ENCODE data around the gene CTAGE15. TPM values are rescaled to one million over a fixed set of nuclear protein-coding genes. Genes with fewer than 3 reads are reported as not detected.
"Not testable (repeated sequence)": the region's sequence is repeated elsewhere in the genome, so short reads cannot be mapped to it uniquely, and the experiment has no call there.

The CTAGE15 gene
- total and polyA plus RNA-seq, 2 experiments from 2014 or later, result 0.24 TPM; not detected in 1

- not testable (repeated sequence) for H3K36me3 ChIP-seq; H3K4me3 ChIP-seq; H3K27me3 ChIP-seq; H3K27ac ChIP-seq; DNase-seq (ENCODE audit: low read depth in 1 of 2, low spot score in 1 of 2); H3K9me3 ChIP-seq (ENCODE audit: low read depth); H3K4me1 ChIP-seq (ENCODE audit: low read depth)
Observed at GRCh38 chr7:143589897-143590296, 18.3 kb downstream of the CTAGE15 start.

GRCh38 chr7:143598086-143598485 is 26.5 kb downstream of the CTAGE15 start:
- not testable (repeated sequence) for DNase-seq (ENCODE audit: low read depth in 1 of 2, low spot score in 1 of 2); H3K27me3 ChIP-seq; H3K36me3 ChIP-seq; H3K4me3 ChIP-seq; H3K4me1 ChIP-seq (ENCODE audit: low read depth); H3K9me3 ChIP-seq (ENCODE audit: low read depth); H3K27ac ChIP-seq

DNA sequence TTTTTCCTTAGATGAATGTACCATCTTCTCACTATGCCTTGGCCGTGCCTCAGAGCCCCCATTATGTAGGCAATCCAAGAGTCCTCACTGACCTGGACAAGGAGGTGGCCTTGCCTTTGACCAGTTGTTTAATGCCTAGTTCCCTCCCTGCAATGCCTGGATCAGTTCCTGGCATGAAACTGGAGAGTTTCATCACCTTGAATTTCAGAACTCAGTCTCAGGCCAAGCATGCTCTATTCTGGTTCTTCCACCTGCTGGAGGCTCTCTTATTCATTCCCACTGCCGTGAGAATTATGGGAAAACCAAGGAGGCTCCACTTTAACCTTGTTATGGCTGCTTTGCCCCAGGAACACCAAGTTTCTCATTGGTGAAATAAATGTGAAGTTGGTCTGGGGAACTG is 31.9 kb downstream of the CTAGE15 start:
- H3K27ac ChIP-seq; DNase-seq (ENCODE audit: low read depth in 1 of 2, low spot score in 1 of 2); H3K9me3 ChIP-seq (ENCODE audit: low read depth); H3K4me1 ChIP-seq (ENCODE audit: low read depth); H3K27me3 ChIP-seq; H3K36me3 ChIP-seq; H3K4me3 ChIP-seq: not testable (repeated sequence)

DNA sequence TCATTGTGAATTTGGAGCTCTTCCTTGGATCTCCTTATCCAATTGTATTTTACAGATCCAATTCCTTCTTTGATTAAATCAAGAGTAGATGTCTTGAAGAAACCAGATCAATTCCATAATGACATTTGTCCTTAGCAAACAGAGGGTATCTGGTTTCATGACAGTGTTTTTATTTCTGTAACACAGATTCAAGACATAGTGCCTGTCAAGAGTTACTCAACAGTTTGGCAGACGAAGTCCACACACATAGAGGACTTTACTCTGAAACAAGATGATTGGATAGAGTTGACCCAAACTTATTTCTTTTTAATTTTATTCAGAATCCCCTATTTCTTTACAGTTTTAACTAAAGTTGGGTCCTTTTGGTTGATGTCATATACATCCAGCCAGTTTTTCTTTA is 34.5 kb downstream of the CTAGE15 start:
- H3K4me3 ChIP-seq; H3K9me3 ChIP-seq (ENCODE audit: low read depth); H3K36me3 ChIP-seq; H3K4me1 ChIP-seq (ENCODE audit: low read depth); DNase-seq (ENCODE audit: low read depth in 1 of 2, low spot score in 1 of 2); H3K27ac ChIP-seq; H3K27me3 ChIP-seq: not testable (repeated sequence)

DNA sequence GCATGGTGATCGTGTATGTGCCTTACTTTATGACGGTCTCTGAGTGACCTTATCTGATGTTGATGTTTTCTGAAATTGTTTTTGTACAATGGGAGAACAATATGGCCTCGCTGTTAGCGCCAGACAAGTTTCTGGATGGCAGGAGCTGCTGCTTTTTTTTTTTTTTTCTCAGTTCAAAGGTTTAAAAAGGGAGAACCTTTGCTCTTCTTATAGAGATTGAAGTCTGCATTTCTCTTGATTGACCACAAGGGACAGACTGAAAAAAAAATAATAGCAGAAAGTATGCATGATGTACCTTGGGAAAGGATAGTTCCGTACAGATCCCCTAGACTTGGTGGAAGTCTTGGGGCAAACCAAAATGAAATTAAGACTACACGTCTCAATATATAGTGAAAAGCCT is 43.9 kb downstream of the CTAGE15 start:
- H3K36me3 ChIP-seq; H3K27ac ChIP-seq; H3K9me3 ChIP-seq (ENCODE audit: low read depth); H3K27me3 ChIP-seq; H3K4me3 ChIP-seq; DNase-seq (ENCODE audit: low read depth in 1 of 2, low spot score in 1 of 2); H3K4me1 ChIP-seq (ENCODE audit: low read depth): not testable (repeated sequence)

- H3K9me3 ChIP-seq (ENCODE audit: low read depth); H3K36me3 ChIP-seq; H3K4me3 ChIP-seq; H3K4me1 ChIP-seq (ENCODE audit: low read depth); H3K27me3 ChIP-seq; DNase-seq (ENCODE audit: low read depth in 1 of 2, low spot score in 1 of 2); H3K27ac ChIP-seq: not testable (repeated sequence)
Observed at GRCh38 chr7:143617204-143617603, 45.6 kb downstream of the CTAGE15 start.

DNA sequence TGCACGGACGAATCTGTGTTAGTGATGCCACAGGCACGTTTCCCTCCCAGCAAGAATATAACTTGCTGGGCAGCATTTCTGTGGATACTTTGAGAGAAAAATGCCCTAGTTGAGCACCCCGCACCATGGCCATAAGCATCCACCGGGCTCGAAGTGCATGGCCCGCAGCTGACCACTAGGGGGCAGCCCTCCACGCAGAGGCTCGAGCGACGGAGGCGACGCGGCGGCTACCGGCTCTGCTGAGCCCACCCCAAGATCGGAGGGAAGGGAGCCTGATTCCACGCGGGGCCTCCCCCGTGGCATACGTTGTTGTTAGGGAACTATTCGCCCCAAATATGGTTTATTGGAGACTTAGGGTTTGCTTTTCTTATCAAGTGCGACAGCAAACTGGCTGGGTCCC is 48.5 kb downstream of the CTAGE15 start:
- not testable (repeated sequence) for H3K4me1 ChIP-seq (ENCODE audit: low read depth); H3K27me3 ChIP-seq; H3K27ac ChIP-seq; DNase-seq (ENCODE audit: low read depth in 1 of 2, low spot score in 1 of 2); H3K36me3 ChIP-seq; H3K9me3 ChIP-seq (ENCODE audit: low read depth); H3K4me3 ChIP-seq

GRCh38 chr7:143620646-143621045 is 49.0 kb downstream of the CTAGE15 start, which contains the start of gene TCAF2:
TSS of gene TCAF2 (plus strand) at chr7:143620974.
- H3K27ac ChIP-seq; H3K4me3 ChIP-seq; H3K27me3 ChIP-seq; H3K36me3 ChIP-seq; H3K9me3 ChIP-seq (ENCODE audit: low read depth); DNase-seq (ENCODE audit: low read depth in 1 of 2, low spot score in 1 of 2); H3K4me1 ChIP-seq (ENCODE audit: low read depth): not testable (repeated sequence)

- not testable (repeated sequence) for DNase-seq (ENCODE audit: low read depth in 1 of 2, low spot score in 1 of 2); H3K27me3 ChIP-seq; H3K36me3 ChIP-seq; H3K27ac ChIP-seq; H3K4me3 ChIP-seq; H3K4me1 ChIP-seq (ENCODE audit: low read depth); H3K9me3 ChIP-seq (ENCODE audit: low read depth)
Observed at GRCh38 chr7:143621175-143621574, 49.6 kb downstream of the CTAGE15 start.

DNA sequence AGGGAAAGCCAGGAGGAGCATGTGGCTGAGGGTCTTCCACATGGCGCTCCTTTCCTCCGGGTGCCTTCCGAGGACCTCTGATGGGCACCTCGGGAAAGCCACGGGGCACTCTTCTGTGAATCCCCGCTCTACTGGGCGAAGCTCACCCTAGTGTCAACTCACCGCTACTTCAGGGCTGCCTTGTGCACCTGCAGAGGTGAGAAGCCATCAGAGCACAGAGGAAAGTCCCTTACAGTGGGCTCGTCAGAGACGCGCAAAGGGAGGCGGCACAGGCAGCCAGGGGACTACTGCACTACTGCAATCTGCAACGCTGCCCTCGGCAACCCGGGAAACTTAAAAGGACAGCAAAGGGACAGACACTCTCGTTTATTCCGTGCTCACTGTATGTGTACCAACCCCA is 50.5 kb downstream of the CTAGE15 start:
- not testable (repeated sequence) for H3K36me3 ChIP-seq; H3K27ac ChIP-seq; H3K4me1 ChIP-seq (ENCODE audit: low read depth); H3K4me3 ChIP-seq; H3K9me3 ChIP-seq (ENCODE audit: low read depth); DNase-seq (ENCODE audit: low read depth in 1 of 2, low spot score in 1 of 2); H3K27me3 ChIP-seq

Other genes starting within 250 kb of the CTAGE15 start
- gene FAM131B, start 209.1 kb upstream of the CTAGE15 start, total RNA-seq, result 0.71 and 3.0 TPM in 2 replicates
- 0.14 and 0.26 TPM in 2 replicates for gene FAM131B, start 209.1 kb upstream of the CTAGE15 start, polyA plus RNA-seq
- 43.6 and 57.2 TPM in 2 replicates for gene ZYX, start 190.5 kb upstream of the CTAGE15 start, total RNA-seq
- gene ZYX, start 190.5 kb upstream of the CTAGE15 start, polyA plus RNA-seq, result 98.4 and 101 TPM in 2 replicates
- gene EPHA1, start 162.9 kb upstream of the CTAGE15 start, total RNA-seq, result 0.30 TPM in 1 of 2 replicates, not detected in the other
- gene EPHA1, start 162.9 kb upstream of the CTAGE15 start, polyA plus RNA-seq, result 1.8 and 2.7 TPM in 2 replicates
- not detected in 2 replicates for gene TAS2R60, start 128.3 kb upstream of the CTAGE15 start, total RNA-seq
- gene TAS2R60, start 128.3 kb upstream of the CTAGE15 start, polyA plus RNA-seq, result not detected in 2 replicates
- not detected in 2 replicates for gene TAS2R41, start 93.9 kb upstream of the CTAGE15 start, total RNA-seq
- gene TAS2R41, start 93.9 kb upstream of the CTAGE15 start, polyA plus RNA-seq, result not detected in 2 replicates
- gene TCAF2, start 49.2 kb downstream of the CTAGE15 start, total RNA-seq, result 0.21 and 1.6 TPM in 2 replicates
- gene TCAF2, start 49.2 kb downstream of the CTAGE15 start, polyA plus RNA-seq, result 0.17 and 0.67 TPM in 2 replicates
- gene CTAGE6, start 185.9 kb downstream of the CTAGE15 start, total RNA-seq, result not detected in 2 replicates
- not detected in 2 replicates for gene CTAGE6, start 185.9 kb downstream of the CTAGE15 start, polyA plus RNA-seq

Measured in cardiac muscle cell (in vitro differentiated cells and primary cell).